ENCODE results near the gene DNAJC9.

The DNAJC9 gene

DNA sequence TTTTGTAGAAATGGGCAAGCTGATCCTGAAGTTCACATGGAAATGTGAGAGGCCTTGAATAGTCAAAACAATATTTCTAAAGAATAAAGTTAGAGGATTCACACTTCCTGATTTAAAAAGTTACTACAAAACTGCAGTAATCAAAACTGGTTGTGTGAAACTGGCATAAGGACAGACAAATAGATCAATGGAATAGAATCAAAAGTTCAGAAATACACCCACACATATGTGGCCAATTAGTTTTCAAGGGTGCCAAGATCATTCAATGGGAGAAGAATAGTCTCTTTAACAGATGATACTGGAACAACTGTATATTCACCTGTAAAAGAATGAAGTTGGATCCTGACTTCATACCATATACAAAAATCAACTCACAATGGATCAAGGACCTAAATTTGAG is 27.7 kb downstream of the DNAJC9 start:
- TF ChIP-seq SPI1 (IDR thresholded peaks at IDR 0.05; ENCODE audit: borderline replicate concordance, low read depth) (no peak), POLR2AphosphoS5 (IDR thresholded peaks at IDR 0.05; ENCODE audit: low read depth) (no peak), GABPA (IDR thresholded peaks at IDR 0.05; ENCODE audit: low read depth) (no peak)
- TF ChIP-seq, protein P1, sequence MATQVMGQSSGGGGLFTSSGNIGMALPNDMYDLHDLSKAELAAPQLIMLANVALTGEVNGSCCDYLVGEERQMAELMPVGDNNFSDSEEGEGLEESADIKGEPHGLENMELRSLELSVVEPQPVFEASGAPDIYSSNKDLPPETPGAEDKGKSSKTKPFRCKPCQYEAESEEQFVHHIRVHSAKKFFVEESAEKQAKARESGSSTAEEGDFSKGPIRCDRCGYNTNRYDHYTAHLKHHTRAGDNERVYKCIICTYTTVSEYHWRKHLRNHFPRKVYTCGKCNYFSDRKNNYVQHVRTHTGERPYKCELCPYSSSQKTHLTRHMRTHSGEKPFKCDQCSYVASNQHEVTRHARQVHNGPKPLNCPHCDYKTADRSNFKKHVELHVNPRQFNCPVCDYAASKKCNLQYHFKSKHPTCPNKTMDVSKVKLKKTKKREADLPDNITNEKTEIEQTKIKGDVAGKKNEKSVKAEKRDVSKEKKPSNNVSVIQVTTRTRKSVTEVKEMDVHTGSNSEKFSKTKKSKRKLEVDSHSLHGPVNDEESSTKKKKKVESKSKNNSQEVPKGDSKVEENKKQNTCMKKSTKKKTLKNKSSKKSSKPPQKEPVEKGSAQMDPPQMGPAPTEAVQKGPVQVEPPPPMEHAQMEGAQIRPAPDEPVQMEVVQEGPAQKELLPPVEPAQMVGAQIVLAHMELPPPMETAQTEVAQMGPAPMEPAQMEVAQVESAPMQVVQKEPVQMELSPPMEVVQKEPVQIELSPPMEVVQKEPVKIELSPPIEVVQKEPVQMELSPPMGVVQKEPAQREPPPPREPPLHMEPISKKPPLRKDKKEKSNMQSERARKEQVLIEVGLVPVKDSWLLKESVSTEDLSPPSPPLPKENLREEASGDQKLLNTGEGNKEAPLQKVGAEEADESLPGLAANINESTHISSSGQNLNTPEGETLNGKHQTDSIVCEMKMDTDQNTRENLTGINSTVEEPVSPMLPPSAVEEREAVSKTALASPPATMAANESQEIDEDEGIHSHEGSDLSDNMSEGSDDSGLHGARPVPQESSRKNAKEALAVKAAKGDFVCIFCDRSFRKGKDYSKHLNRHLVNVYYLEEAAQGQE (IDR thresholded peaks at IDR 0.05; ENCODE audit: insufficient replicate concordance, low read depth), result no peak
- TF ChIP-seq, protein P2, sequence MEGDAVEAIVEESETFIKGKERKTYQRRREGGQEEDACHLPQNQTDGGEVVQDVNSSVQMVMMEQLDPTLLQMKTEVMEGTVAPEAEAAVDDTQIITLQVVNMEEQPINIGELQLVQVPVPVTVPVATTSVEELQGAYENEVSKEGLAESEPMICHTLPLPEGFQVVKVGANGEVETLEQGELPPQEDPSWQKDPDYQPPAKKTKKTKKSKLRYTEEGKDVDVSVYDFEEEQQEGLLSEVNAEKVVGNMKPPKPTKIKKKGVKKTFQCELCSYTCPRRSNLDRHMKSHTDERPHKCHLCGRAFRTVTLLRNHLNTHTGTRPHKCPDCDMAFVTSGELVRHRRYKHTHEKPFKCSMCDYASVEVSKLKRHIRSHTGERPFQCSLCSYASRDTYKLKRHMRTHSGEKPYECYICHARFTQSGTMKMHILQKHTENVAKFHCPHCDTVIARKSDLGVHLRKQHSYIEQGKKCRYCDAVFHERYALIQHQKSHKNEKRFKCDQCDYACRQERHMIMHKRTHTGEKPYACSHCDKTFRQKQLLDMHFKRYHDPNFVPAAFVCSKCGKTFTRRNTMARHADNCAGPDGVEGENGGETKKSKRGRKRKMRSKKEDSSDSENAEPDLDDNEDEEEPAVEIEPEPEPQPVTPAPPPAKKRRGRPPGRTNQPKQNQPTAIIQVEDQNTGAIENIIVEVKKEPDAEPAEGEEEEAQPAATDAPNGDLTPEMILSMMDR (IDR thresholded peaks at IDR 0.05; ENCODE audit: insufficient read depth, low read length), result no peak
- Histone ChIP-seq H3K27ac (replicated peaks) (no peak overlapping the region), H3K4me3 (replicated peaks; ENCODE audit: insufficient read depth, low read length) (no peak overlapping the region), H3K27me3 (ENCODE audit: insufficient read depth, poor library complexity, severe bottlenecking) (no peaks in the 10 kb centered on the region)
- no peak for DNase-seq (ENCODE audit: low read depth in 1 of 2, low spot score in 1 of 2)

DNA sequence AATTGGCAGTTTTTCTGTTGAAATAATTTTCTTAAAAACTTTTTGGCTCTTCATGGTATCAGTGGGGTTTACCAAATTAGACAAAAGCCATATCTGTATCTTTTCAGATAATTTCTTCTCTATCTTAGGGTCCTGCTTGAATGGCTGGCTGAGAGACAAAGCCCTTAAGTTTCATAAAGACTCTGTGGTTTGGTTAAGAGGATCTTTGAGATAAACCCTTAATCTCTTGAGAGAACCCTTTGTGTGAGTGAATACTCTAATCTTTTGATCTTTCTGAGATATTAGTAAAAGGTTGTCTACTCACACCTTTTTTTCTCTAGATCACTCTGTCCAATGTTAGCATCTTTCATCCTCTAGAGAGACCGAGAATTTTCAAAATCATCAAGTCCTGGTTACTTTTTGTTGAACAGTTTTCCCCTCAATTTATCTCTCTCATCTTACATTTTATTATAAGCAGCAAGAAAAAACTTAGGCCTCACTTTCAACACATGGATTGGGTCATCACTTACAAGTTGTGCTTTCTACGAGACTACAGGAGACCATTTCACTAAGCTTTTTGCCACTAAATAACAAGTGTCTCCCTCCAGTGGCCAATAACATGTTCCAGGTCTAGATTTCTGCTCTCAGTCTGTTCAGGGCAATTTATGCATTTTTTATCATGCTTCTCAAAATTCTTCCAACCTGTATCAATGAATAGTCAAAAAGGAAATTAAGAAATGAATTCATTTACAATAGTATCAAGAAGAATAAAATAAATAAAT is 28.4 kb downstream of the DNAJC9 start:
- H3K27ac ChIP-seq (replicated peaks), result no peak overlapping the region
- no peaks in the 10 kb centered on the region for H3K27me3 ChIP-seq (ENCODE audit: insufficient read depth, poor library complexity, severe bottlenecking)
- DNase-seq (ENCODE audit: low read depth in 1 of 2, low spot score in 1 of 2), result peak; percentile 20 to 28
- TF ChIP-seq POLR2AphosphoS5 (IDR thresholded peaks at IDR 0.05; ENCODE audit: low read depth), result no peak
- TF ChIP-seq, protein P2 (IDR thresholded peaks at IDR 0.05; ENCODE audit: insufficient read depth, low read length), result peak; percentile 26
- H3K4me3 ChIP-seq (replicated peaks; ENCODE audit: insufficient read depth, low read length), result no peak overlapping the region

DNA sequence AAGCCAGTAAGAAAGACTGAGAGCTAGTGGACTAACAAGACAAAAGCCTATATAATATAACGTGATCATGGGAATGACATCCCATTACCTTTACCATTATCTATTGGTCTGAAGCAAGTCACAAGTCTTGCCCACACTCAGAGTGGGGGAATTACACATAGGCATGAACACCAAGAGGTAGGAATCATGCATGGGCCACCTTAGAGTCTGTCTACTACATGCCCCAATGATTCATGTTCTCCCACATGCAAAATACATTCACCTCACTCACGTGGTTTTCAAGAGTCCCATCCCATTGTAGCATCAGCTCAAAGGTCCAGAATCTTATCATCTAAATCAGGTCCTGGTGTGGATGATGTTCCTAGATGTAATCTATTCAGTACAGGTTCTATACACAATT is 29.4 kb downstream of the DNAJC9 start:
- H3K4me3 ChIP-seq (replicated peaks; ENCODE audit: insufficient read depth, low read length), result no peak overlapping the region
- H3K27ac ChIP-seq (replicated peaks), result no peak overlapping the region
- H3K27me3 ChIP-seq (ENCODE audit: insufficient read depth, poor library complexity, severe bottlenecking), result no peaks in the 10 kb centered on the region
- DNase-seq (ENCODE audit: low read depth in 1 of 2, low spot score in 1 of 2), result no peak
- no peak for TF ChIP-seq POLR2AphosphoS5 (IDR thresholded peaks at IDR 0.05; ENCODE audit: low read depth)
- TF ChIP-seq, protein P2 (IDR thresholded peaks at IDR 0.05; ENCODE audit: insufficient read depth, low read length), result no peak
- TF ChIP-seq, protein P1 (IDR thresholded peaks at IDR 0.05; ENCODE audit: insufficient replicate concordance, low read depth), result no peak
- TF ChIP-seq GABPA (IDR thresholded peaks at IDR 0.05; ENCODE audit: low read depth), result no peak
- TF ChIP-seq SPI1 (IDR thresholded peaks at IDR 0.05; ENCODE audit: borderline replicate concordance, low read depth), result no peak

DNA sequence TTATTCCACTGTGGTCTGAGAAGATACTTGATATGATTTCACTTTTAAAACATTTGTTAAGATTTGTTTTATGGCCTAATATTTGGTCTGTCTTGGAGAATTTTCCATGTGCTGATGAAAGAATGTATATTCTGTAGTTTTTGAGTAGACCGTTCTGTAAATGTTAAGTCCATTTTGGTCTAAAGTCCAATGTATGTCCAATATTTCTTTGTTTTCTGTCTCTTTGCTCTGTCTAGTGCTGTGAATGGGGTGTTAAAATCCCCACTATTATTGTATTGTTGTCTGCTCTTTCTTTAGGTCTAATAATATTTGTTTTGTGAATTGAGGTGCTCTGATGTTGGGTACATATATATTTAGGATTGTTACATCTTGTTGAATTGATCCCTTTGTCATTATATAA is 31.3 kb downstream of the DNAJC9 start:
- no peak overlapping the region for H3K4me3 ChIP-seq (replicated peaks; ENCODE audit: insufficient read depth, low read length)
- DNase-seq (ENCODE audit: low read depth in 1 of 2, low spot score in 1 of 2), result no peak
- no peak overlapping the region for H3K27ac ChIP-seq (replicated peaks)
- H3K27me3 ChIP-seq (ENCODE audit: insufficient read depth, poor library complexity, severe bottlenecking), result no peaks in the 10 kb centered on the region
- TF ChIP-seq SPI1 (IDR thresholded peaks at IDR 0.05; ENCODE audit: borderline replicate concordance, low read depth), result no peak
- TF ChIP-seq, protein P1 (IDR thresholded peaks at IDR 0.05; ENCODE audit: insufficient replicate concordance, low read depth), result no peak
- TF ChIP-seq GABPA (IDR thresholded peaks at IDR 0.05; ENCODE audit: low read depth), result no peak
- TF ChIP-seq POLR2AphosphoS5 (IDR thresholded peaks at IDR 0.05; ENCODE audit: low read depth), result no peak

All from HL-60 (cell line).